Measurements from ENCODE around the gene LRP1.
A peak's percentile ranks its signal among the peaks of the same experiment; 100 is the strongest.

Gene LRP1

GRCh38 chr12:57127726-57128518 is at the start of gene LRP1:
Gene LRP1, plus strand, starts transcription at chr12:57128483. Its CDS starts 482 bp downstream, at chr12:57128965.
- DNase-seq, result peak; percentile 68

GRCh38 chr12:57078519-57079404 is 49.5 kb upstream of the LRP1 start, which contains the start of gene NEMP1:
Gene NEMP1, minus strand, starts transcription at chr12:57078791. Its CDS starts 46 bp downstream, at chr12:57078745.
- DNase-seq, result peak; percentile 93

DNA sequence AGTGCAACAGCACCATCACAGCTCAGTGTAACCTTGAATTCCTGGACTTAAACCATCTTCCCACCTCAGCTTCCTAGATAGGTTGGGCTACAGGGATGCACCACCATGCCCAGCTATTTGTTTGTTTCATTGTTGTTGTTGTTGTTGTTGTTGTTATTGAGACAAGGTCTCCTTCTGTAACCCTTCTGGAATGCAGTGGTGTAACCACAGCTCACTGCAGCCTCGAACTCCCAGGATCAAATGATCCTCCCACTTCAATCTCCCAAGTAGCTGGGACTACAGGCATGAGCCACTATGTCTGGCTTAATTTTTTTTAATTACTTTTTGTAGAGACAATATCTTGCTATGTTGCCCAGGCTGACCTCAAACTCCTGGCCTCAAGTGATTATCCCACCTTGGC is 48.5 kb upstream of the LRP1 start:
- DNase-seq, result no peak

DNA sequence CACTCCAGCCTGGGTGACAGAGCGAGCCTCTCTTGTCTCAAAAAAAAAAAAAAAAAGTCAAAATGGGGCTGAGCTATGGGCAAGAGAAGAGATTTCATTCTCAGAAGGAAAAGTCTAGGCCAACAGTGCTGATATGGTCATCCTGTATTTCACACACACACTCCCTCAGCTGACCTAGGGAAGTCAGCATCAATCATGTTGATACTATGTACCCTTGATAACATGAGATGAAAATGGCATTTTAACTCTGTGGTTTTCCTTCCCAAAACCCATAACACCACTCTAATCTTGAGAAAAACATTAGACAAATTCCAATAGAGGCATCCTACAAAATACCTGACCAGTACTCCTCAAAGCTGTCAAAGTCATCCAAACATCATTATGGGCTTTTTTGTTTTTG is 47.4 kb upstream of the LRP1 start:
- no peak for DNase-seq

GRCh38 chr12:57085999-57086492 is 42.2 kb upstream of the LRP1 start:
- no peak for DNase-seq

GRCh38 chr12:57086493-57087009 is 41.7 kb upstream of the LRP1 start:
- no peak for DNase-seq

- DNase-seq, result peak; percentile 85
Measured at GRCh38 chr12:57087010-57087690, 41.1 kb upstream of the LRP1 start.

- DNase-seq, result peak; percentile 57
Measured at GRCh38 chr12:57087691-57088353, 40.5 kb upstream of the LRP1 start.

GRCh38 chr12:57088354-57089270 is 39.7 kb upstream of the LRP1 start, which contains the start of gene NAB2:
Gene NAB2, plus strand, starts transcription at chr12:57089114. Its CDS starts 158 bp downstream, at chr12:57089272.
- DNase-seq, result peak; percentile 93

DNA sequence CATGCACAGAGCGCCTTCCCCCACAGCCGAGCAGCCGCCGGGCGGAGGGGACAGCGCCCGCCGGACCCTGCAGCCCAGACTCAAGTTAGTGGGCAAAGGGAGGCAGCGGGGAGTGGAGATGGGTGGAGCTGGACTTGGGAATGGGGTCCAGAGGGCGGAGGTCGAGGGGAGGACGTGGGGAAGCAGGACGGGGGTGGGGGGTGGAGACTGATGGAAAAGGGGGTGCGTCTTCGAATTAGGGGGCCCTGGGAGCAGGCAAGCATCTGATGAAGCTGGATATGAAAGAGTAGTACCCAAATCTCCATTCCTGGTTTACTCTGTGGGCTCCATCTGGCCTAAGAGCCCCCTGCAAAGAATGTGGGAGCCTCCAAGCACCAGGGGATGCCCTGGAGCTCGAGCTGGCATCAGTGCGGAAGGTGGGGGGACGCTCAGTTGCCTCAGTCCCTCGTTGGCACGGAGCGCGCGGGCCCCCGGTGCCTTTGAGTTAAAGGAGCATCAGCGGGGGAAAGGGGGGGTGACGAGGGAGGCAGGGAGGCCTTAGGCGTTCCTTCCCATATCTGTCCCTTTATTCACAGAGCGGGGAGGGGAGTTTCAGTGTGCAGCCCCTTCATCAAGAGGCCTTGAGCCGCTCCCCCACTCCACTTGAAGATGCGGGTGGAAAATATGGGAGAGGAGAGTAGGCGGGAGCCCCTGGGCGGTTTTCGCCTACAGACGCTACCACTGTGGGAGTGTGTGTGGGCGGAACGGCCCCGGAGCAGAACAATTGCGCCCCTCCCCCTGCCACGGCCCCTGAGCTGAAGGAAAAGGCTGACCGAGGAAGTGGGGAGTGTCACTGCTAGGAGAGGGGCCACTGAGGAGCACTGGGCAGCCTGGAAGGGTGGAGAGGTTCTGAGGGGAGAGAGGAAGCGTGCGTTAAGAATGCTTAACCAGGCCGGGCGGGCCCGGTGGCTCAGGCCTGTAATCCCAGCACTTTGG is 38.7 kb upstream of the LRP1 start:
- DNase-seq, result peak; percentile 32

GRCh38 chr12:57090490-57090889 is 37.8 kb upstream of the LRP1 start:
- DNase-seq, result no peak

DNA sequence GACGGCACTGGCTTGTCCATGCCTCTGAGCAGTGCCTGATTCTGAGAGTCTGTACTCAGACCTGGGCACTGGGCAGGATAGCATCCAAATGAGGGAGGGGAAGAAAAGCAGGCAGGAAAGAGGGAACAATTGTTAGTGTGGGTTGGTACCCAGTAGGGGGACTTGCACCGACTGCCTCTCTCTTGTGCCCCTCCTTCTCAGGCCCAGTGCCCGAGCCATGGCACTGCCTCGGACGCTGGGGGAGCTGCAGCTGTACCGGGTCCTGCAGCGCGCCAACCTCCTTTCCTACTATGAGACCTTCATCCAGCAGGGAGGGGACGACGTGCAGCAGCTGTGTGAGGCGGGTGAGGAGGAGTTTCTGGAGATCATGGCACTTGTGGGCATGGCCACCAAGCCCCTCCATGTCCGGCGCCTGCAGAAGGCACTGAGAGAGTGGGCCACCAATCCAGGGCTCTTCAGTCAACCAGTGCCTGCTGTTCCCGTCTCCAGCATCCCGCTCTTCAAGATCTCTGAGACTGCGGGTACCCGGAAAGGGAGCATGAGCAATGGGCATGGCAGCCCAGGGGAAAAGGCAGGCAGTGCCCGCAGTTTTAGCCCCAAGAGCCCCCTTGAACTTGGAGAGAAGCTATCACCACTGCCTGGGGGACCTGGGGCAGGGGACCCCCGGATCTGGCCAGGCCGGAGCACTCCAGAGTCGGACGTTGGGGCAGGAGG is 37.2 kb upstream of the LRP1 start:
- no peak for DNase-seq

GRCh38 chr12:57091638-57092528 is 36.4 kb upstream of the LRP1 start:
- DNase-seq, result no peak

GRCh38 chr12:57092529-57092862 is 35.8 kb upstream of the LRP1 start:
- no peak for DNase-seq

- DNase-seq, result no peak
Measured at GRCh38 chr12:57092876-57093414, 35.3 kb upstream of the LRP1 start.

- no peak for DNase-seq
Measured at GRCh38 chr12:57093415-57094207, 34.7 kb upstream of the LRP1 start.

Data from activated effector memory CD4-positive, alpha-beta T cell treated with Interleukin-2 at 50 U/mL for 16 hours (primary cell).